Mesenchymal stem cell (in vitro differentiated cells and primary cell): ENCODE results near the gene LDLRAD3.
"Not testable (repeated sequence)": the region's sequence is repeated elsewhere in the genome, so short reads cannot be mapped to it uniquely, and the experiment has no call there.

Source experiments
- DNase-seq: peaks from one replicate; pipeline ENCODE4 v3.0.0-alpha.2; 2013
- H2AFZ ChIP-seq: one replicate; pipeline ENCODE4 v1.6.1; 2013; ENCODE audit warnings: low read depth, mild to moderate bottlenecking, control low read depth, inconsistent platforms, low read length, moderate library complexity
- H2AK5ac ChIP-seq: 2 replicates; pipeline ENCODE4 v1.6.1; 2013; ENCODE audit warnings: low read length, moderate library complexity, mild to moderate bottlenecking, inconsistent platforms; ENCODE audit not compliant: severe bottlenecking
- H2BK120ac ChIP-seq: one replicate; pipeline ENCODE4 v1.6.1; 2013; ENCODE audit warnings: low read depth, mild to moderate bottlenecking, inconsistent platforms, low read length, moderate library complexity
- H2BK12ac ChIP-seq, 2 experiments: one replicate each; pipeline ENCODE4 v1.6.1; 2013; ENCODE audit warnings: inconsistent platforms in 2 of 2, low read length in 2 of 2, mild to moderate bottlenecking in 2 of 2, moderate library complexity in 2 of 2, control low read depth in 1 of 2
- H2BK15ac ChIP-seq: one replicate; pipeline ENCODE4 v1.6.1; 2013; ENCODE audit warnings: mild to moderate bottlenecking, low read depth, inconsistent platforms; ENCODE audit not compliant: poor library complexity, severe bottlenecking
- H2BK5ac ChIP-seq: 2 replicates; pipeline ENCODE4 v1.6.1; 2013; ENCODE audit warnings: low read depth, mild to moderate bottlenecking, low read length, control low read depth, inconsistent platforms; ENCODE audit not compliant: poor library complexity, severe bottlenecking
- H3K14ac ChIP-seq, 2 experiments: one replicate each; pipeline ENCODE4 v1.6.1; 2013; ENCODE audit warnings: inconsistent platforms in 2 of 2, low read length in 2 of 2, control low read depth in 1 of 2, mild to moderate bottlenecking in 1 of 2, moderate library complexity in 1 of 2
- H3K18ac ChIP-seq, 2 experiments: one replicate each; pipeline ENCODE4 v1.6.1; 2013; ENCODE audit warnings: inconsistent platforms in 2 of 2, low read length in 2 of 2, control low read depth in 1 of 2, low read depth in 1 of 2, mild to moderate bottlenecking in 1 of 2
- H3K23ac ChIP-seq, 2 experiments: one replicate each; pipeline ENCODE4 v1.6.1; 2013; ENCODE audit warnings: inconsistent platforms in 2 of 2, low read length in 2 of 2, mild to moderate bottlenecking in 2 of 2, moderate library complexity in 2 of 2, control low read depth in 1 of 2
- H3K27ac ChIP-seq: 2 replicates; pipeline ENCODE4 v1.5.1; 2013; ENCODE audit warnings: mild to moderate bottlenecking, moderate library complexity, low read length, control low read depth, inconsistent platforms; ENCODE audit not compliant: poor library complexity, severe bottlenecking
- H3K27me3 ChIP-seq, 2 experiments: 2 replicates each; pipeline versions ENCODE4 v1.6.1 to v1.7.0; 2013; ENCODE audit warnings: low read length in 2 of 2, mild to moderate bottlenecking in 2 of 2, moderate library complexity in 2 of 2, control low read depth in 1 of 2, inconsistent platforms in 1 of 2; ENCODE audit not compliant: control insufficient read depth in 1 of 2, insufficient read depth in 1 of 2
- H3K36me3 ChIP-seq, 2 experiments: 2 replicates each; pipeline versions ENCODE4 v1.6.1 to v1.7.0; 2013; ENCODE audit warnings: low read length in 2 of 2, control low read depth in 1 of 2, inconsistent platforms in 1 of 2, low read depth in 1 of 2, mild to moderate bottlenecking in 1 of 2; ENCODE audit not compliant: insufficient read depth in 2 of 2, control insufficient read depth in 1 of 2
- H3K4ac ChIP-seq, 2 experiments: one replicate each; pipeline ENCODE4 v1.6.1; 2013; ENCODE audit warnings: inconsistent platforms in 2 of 2, low read length in 2 of 2, mild to moderate bottlenecking in 2 of 2, moderate library complexity in 2 of 2, control low read depth in 1 of 2, low read depth in 1 of 2
- H3K4me1 ChIP-seq: 2 replicates; pipeline ENCODE4 v1.6.1; 2013; ENCODE audit warnings: low read depth, low read length, control low read depth; ENCODE audit not compliant: control insufficient read depth, insufficient read depth
- H3K4me2 ChIP-seq: 2 replicates; pipeline ENCODE4 v1.6.1; 2013; ENCODE audit warnings: low read length, mild to moderate bottlenecking, inconsistent platforms; ENCODE audit not compliant: poor library complexity, severe bottlenecking
- H3K4me3 ChIP-seq, 2 experiments: 2 replicates each; pipeline versions ENCODE4 v1.5.1 to v1.7.0; 2013; ENCODE audit warnings: low read length in 2 of 2, mild to moderate bottlenecking in 2 of 2, control low read depth in 1 of 2, low read depth in 1 of 2; ENCODE audit not compliant: insufficient read depth in 1 of 2
- H3K79me1 ChIP-seq: replicated peaks from 2 replicates; pipeline ENCODE4 v1.6.1; 2013; ENCODE audit warnings: mild to moderate bottlenecking, control low read depth, low read length, inconsistent platforms; ENCODE audit not compliant: poor library complexity, severe bottlenecking
- H3K9ac ChIP-seq: 2 replicates; pipeline ENCODE4 v1.7.0; 2013; ENCODE audit warnings: mild to moderate bottlenecking, low read length, moderate library complexity
- H3K9me3 ChIP-seq: 2 replicates; pipeline ENCODE4 v1.7.0; 2013; ENCODE audit warnings: mild to moderate bottlenecking, low read length; ENCODE audit not compliant: control insufficient read depth
- H4K8ac ChIP-seq: one replicate; pipeline ENCODE4 v1.6.1; 2013; ENCODE audit warnings: inconsistent platforms, mild to moderate bottlenecking, low read length, moderate library complexity
- H4K91ac ChIP-seq: one replicate; pipeline ENCODE4 v1.6.1; 2013; ENCODE audit warnings: mild to moderate bottlenecking, low read length, inconsistent platforms
- WGBS: methylation state at CpG from one replicate; pipeline ENCODE4 v1.1.7; 2013; ENCODE audit warnings: mixed read lengths; 5-methylcytosine and 5-hydroxymethylcytosine counted together

LDLRAD3 gene

GRCh38 chr11:36177836-36178235 lies 234.0 kb downstream of the LDLRAD3 start:
- WGBS = 92% methylated on average over 2 of the region's 2 CpGs
- H3K4me1 ChIP-seq = no peaks in the 10 kb centered on the region

GRCh38 chr11:36186340-36187175 lies 242.7 kb downstream of the LDLRAD3 start:
- no peak overlapping the region for H2BK15ac ChIP-seq
- H2AK5ac ChIP-seq = no peak overlapping the region
- peaks cover 1% of the 10 kb centered on the region for H3K79me1 ChIP-seq
- H3K14ac ChIP-seq = no peak overlapping the region
- H3K36me3 ChIP-seq = no peaks in the 10 kb centered on the region
- no peak overlapping the region for H2AFZ ChIP-seq
- WGBS = 90% methylated on average over 6 of the region's 6 CpGs
- no peaks in the 10 kb centered on the region for H3K4me1 ChIP-seq
- no peak overlapping the region for H3K27ac ChIP-seq
- H3K27me3 ChIP-seq = no peaks in the 10 kb centered on the region
- no peaks in the 10 kb centered on the region for H3K9me3 ChIP-seq
- DNase-seq = no peak
- H3K18ac ChIP-seq = no peak overlapping the region
- H3K4me2 ChIP-seq = no peak overlapping the region
- no peak overlapping the region for H4K91ac ChIP-seq
- no peak overlapping the region for H2BK120ac ChIP-seq
- H3K4me3 ChIP-seq = no peak overlapping the region
- no peak overlapping the region for H3K23ac ChIP-seq
- no peak overlapping the region for H2BK12ac ChIP-seq
- H3K4ac ChIP-seq = no peak overlapping the region
- no peak overlapping the region for H4K8ac ChIP-seq
- H2BK5ac ChIP-seq = no peak overlapping the region
- no peak overlapping the region for H3K9ac ChIP-seq

More at GRCh38 chr11:36177836-36178235, 234.0 kb downstream of the LDLRAD3 start:
- H2BK12ac ChIP-seq = no peak overlapping the region
- no peak overlapping the region for H3K4me3 ChIP-seq
- H3K4me2 ChIP-seq = no peak overlapping the region
- no peaks in the 10 kb centered on the region for H3K9me3 ChIP-seq
- H3K4ac ChIP-seq = no peak overlapping the region
- H2AK5ac ChIP-seq = no peak overlapping the region
- no peaks in the 10 kb centered on the region for H3K27me3 ChIP-seq
- H4K91ac ChIP-seq = no peak overlapping the region
- no peaks in the 10 kb centered on the region for H3K36me3 ChIP-seq
- no peak overlapping the region for H2BK15ac ChIP-seq
- H4K8ac ChIP-seq = no peak overlapping the region
- H2BK5ac ChIP-seq = no peak overlapping the region
- H3K23ac ChIP-seq = no peak overlapping the region
- H3K27ac ChIP-seq = no peak overlapping the region
- H3K14ac ChIP-seq = no peak overlapping the region
- no peak overlapping the region for H3K9ac ChIP-seq
- no peak for DNase-seq
- H3K79me1 ChIP-seq = peaks cover 4% of the 10 kb centered on the region
- no peak overlapping the region for H3K18ac ChIP-seq
- H2BK120ac ChIP-seq = no peak overlapping the region
- no peak overlapping the region for H2AFZ ChIP-seq

- Histone ChIP-seq H2BK5ac (no peak overlapping the region), H3K18ac (no peak overlapping the region)
These were observed 243.8 kb downstream of the LDLRAD3 start for GRCh38 chr11:36187622-36188021.

GRCh38 chr11:36189735-36190134 lies 245.9 kb downstream of the LDLRAD3 start:
- not testable (repeated sequence) for H3K36me3 ChIP-seq, H3K27ac ChIP-seq, H3K23ac ChIP-seq, H2AFZ ChIP-seq, H3K4me1 ChIP-seq, H3K79me1 ChIP-seq, H3K4ac ChIP-seq, H3K4me3 ChIP-seq, H3K27me3 ChIP-seq, H2AK5ac ChIP-seq, H4K8ac ChIP-seq, H4K91ac ChIP-seq, H2BK5ac ChIP-seq, H3K14ac ChIP-seq, DNase-seq, H3K18ac ChIP-seq, H3K9ac ChIP-seq, H2BK12ac ChIP-seq, H3K4me2 ChIP-seq, H3K9me3 ChIP-seq, H2BK120ac ChIP-seq, H2BK15ac ChIP-seq
- no CpG with 5 or more reads among the region's 1 CpG for WGBS

More at GRCh38 chr11:36187622-36188021, 243.8 kb downstream of the LDLRAD3 start:
- peaks cover under 1% of the 10 kb centered on the region for H3K79me1 ChIP-seq
- no peak overlapping the region for H3K27ac ChIP-seq
- H3K23ac ChIP-seq = no peak overlapping the region
- H3K36me3 ChIP-seq = no peaks in the 10 kb centered on the region
- no peak overlapping the region for H3K4me2 ChIP-seq
- no peak overlapping the region for H2AFZ ChIP-seq
- H3K14ac ChIP-seq = no peak overlapping the region
- no peak overlapping the region for H2BK12ac ChIP-seq
- H3K9me3 ChIP-seq = no peaks in the 10 kb centered on the region
- 96% methylated on average over 3 of the region's 3 CpGs for WGBS
- H3K4ac ChIP-seq = no peak overlapping the region
- H3K4me3 ChIP-seq = no peak overlapping the region
- H3K27me3 ChIP-seq = no peaks in the 10 kb centered on the region
- H2BK15ac ChIP-seq = no peak overlapping the region
- no peak overlapping the region for H2AK5ac ChIP-seq
- H2BK120ac ChIP-seq = no peak overlapping the region
- DNase-seq = no peak
- no peak overlapping the region for H3K9ac ChIP-seq
- peaks cover 2% of the 10 kb centered on the region for H3K4me1 ChIP-seq
- no peak overlapping the region for H4K8ac ChIP-seq
- H4K91ac ChIP-seq = no peak overlapping the region
